Stimulated activated CD4-positive, alpha-beta T cell treated with anti-CD3 and anti-CD28 coated beads, TNF-alpha, amount 100 ng/mL, for 1 hour (primary cell): ENCODE data around the gene EXOC3L2.
"Not testable (repeated sequence)": the region's sequence is repeated elsewhere in the genome, so short reads cannot be mapped to it uniquely, and the experiment has no call there.

Source experiments
- DNase-seq, 3 donors: peaks; one replicate each; pipeline ENCODE4 v3.0.0-alpha.2; 2020; ENCODE audit warnings: low read depth in 3 of 3, low spot score in 1 of 3

The EXOC3L2 gene

GRCh38 chr19:45245334-45245787 is at the start of gene EXOC3L2:
EXOC3L2 (minus strand) TSS chr19:45245407; CDS start chr19:45239045, 6,362 bp downstream.
- DNase-seq, result no peak

- no peak for DNase-seq
Measured at GRCh38 chr19:45294291-45295029, 49.3 kb upstream of the EXOC3L2 start.

- no peak for DNase-seq
Measured at GRCh38 chr19:45293682-45294081, 48.5 kb upstream of the EXOC3L2 start.

GRCh38 chr19:45291834-45292233 is 46.6 kb upstream of the EXOC3L2 start:
- DNase-seq, result no peak

- no peak for DNase-seq
Measured at GRCh38 chr19:45290381-45290931, 45.2 kb upstream of the EXOC3L2 start.

GRCh38 chr19:45283443-45284033 is 38.3 kb upstream of the EXOC3L2 start:
- no peak for DNase-seq

- DNase-seq, result no peak
Measured at GRCh38 chr19:45280471-45280961, 35.3 kb upstream of the EXOC3L2 start.

- no peak for DNase-seq
Measured at GRCh38 chr19:45279587-45280192, 34.5 kb upstream of the EXOC3L2 start.

GRCh38 chr19:45278087-45278486 is 32.9 kb upstream of the EXOC3L2 start:
- DNase-seq, result no peak

GRCh38 chr19:45276284-45276687 is 31.1 kb upstream of the EXOC3L2 start:
- no peak for DNase-seq

- DNase-seq, result no peak
Measured at GRCh38 chr19:45275370-45275971, 30.3 kb upstream of the EXOC3L2 start.

GRCh38 chr19:45273521-45273855 is 28.3 kb upstream of the EXOC3L2 start:
- no peak for DNase-seq

GRCh38 chr19:45271735-45272108 is 26.5 kb upstream of the EXOC3L2 start:
- no peak for DNase-seq

- no peak for DNase-seq
Measured at GRCh38 chr19:45271098-45271734, 26.0 kb upstream of the EXOC3L2 start.

GRCh38 chr19:45269939-45270338 is 24.7 kb upstream of the EXOC3L2 start:
- DNase-seq, result not testable (repeated sequence)

GRCh38 chr19:45267296-45267695 is 22.1 kb upstream of the EXOC3L2 start:
- DNase-seq, result no peak

GRCh38 chr19:45265375-45265774 is 20.2 kb upstream of the EXOC3L2 start:
- DNase-seq, result no peak

GRCh38 chr19:45264781-45265317 is 19.6 kb upstream of the EXOC3L2 start:
- DNase-seq, result no peak

GRCh38 chr19:45263013-45263412 is 17.8 kb upstream of the EXOC3L2 start:
- DNase-seq, result no peak

GRCh38 chr19:45262570-45262969 is 17.4 kb upstream of the EXOC3L2 start:
- DNase-seq, result no peak

GRCh38 chr19:45258862-45259261 is 13.7 kb upstream of the EXOC3L2 start:
- DNase-seq, result no peak
